Hepatocyte (in vitro differentiated cells): ENCODE data around the gene DISC1.

Experiments
- EZH2 ChIP-seq: fragments of 200-600 bp; sonication (generic); IDR thresholded peaks from 2 replicates; pipeline ENCODE4 v1.6.1; 2016; ENCODE audit warnings: antibody characterized with exemption, mild to moderate bottlenecking, borderline replicate concordance
- EZH2phosphoT487 ChIP-seq: fragments of 200-600 bp; sonication (generic); IDR thresholded peaks from one replicate; pipeline ENCODE4 v1.6.1; 2018; ENCODE audit warnings: antibody characterized with exemption, mild to moderate bottlenecking, low read depth, moderate library complexity; ENCODE audit not compliant: unreplicated experiment, severe bottlenecking
- TF ChIP-seq, protein P1 (sequence below): fragments of 200-600 bp; sonication (generic); IDR thresholded peaks from 2 replicates; pipeline ENCODE4 v1.5.1; 2016; ENCODE audit warnings: antibody characterized with exemption, mild to moderate bottlenecking; ENCODE audit not compliant: poor library complexity

DNA sequence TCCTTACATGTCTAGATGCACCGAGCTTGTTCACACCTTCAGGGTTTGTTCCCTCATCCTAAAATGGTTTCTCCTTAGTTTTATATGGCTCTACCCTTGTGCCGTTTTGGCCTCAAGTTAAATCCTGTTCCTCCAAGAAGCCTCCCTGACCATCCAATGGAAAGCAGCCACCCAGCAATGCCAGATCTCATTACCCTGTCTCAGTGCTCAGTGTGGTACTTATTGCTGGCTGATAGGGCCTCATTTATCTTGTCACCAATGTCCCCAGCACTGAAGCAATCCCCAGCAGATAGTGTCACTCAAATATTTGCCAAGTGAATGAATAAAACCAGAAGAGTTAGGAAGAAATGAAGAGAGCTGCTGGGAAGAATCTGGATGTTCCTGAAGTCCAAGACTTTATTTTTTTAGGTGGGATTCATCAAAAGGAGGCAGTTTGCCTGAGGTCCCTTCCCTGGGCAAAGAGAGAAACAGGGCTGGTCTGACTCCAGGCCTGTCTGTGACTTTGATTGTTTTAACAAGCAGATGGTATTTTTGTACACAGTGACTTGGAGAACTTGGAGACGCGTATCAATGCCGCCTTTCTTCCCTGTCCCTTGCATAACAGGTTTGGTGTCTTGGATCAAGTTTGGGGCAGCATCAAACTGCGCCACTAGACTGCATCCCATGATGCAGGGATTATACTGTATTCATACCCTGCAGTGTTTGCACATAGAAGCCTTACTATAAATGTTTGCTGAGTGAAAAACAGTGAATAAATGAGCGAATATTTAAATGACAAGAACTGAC lies 221.2 kb downstream of the DISC1 start:
- TF ChIP-seq, protein P1, sequence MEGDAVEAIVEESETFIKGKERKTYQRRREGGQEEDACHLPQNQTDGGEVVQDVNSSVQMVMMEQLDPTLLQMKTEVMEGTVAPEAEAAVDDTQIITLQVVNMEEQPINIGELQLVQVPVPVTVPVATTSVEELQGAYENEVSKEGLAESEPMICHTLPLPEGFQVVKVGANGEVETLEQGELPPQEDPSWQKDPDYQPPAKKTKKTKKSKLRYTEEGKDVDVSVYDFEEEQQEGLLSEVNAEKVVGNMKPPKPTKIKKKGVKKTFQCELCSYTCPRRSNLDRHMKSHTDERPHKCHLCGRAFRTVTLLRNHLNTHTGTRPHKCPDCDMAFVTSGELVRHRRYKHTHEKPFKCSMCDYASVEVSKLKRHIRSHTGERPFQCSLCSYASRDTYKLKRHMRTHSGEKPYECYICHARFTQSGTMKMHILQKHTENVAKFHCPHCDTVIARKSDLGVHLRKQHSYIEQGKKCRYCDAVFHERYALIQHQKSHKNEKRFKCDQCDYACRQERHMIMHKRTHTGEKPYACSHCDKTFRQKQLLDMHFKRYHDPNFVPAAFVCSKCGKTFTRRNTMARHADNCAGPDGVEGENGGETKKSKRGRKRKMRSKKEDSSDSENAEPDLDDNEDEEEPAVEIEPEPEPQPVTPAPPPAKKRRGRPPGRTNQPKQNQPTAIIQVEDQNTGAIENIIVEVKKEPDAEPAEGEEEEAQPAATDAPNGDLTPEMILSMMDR = no peak
- no peak for TF ChIP-seq EZH2phosphoT487
- no peak for TF ChIP-seq EZH2
